Hepatocyte (in vitro differentiated cells): ENCODE measurements around the gene SNRPB. TPM values are rescaled to one million over a fixed set of nuclear protein-coding genes. Genes with fewer than 3 reads are reported as not detected.

Source experiments
- DNase-seq: peaks from one replicate; pipeline ENCODE4 v3.0.0-alpha.2; 2016; ENCODE audit warnings: low spot score
- H2AFZ ChIP-seq: fragments of 200-600 bp; sonication (generic); 2 replicates; pipeline ENCODE4 v1.6.0; 2016; ENCODE audit warnings: antibody characterized with exemption, mild to moderate bottlenecking
- H3K27ac ChIP-seq: fragments of 200-600 bp; sonication (generic); 2 replicates; pipeline ENCODE4 v1.5.1; 2016; ENCODE audit warnings: mild to moderate bottlenecking
- H3K27me3 ChIP-seq: fragments of 200-600 bp; sonication (generic); 2 replicates; pipeline ENCODE4 v1.6.1; 2016
- H3K36me3 ChIP-seq: fragments of 200-600 bp; sonication (generic); replicated peaks from 2 replicates; pipeline ENCODE4 v1.5.1; 2016; ENCODE audit warnings: low read depth; ENCODE audit not compliant: insufficient read depth
- H3K4me1 ChIP-seq: fragments of 200-600 bp; sonication (generic); 2 replicates; pipeline ENCODE4 v1.5.1; 2016; ENCODE audit warnings: mild to moderate bottlenecking, moderate library complexity; ENCODE audit not compliant: insufficient read depth
- H3K4me2 ChIP-seq: fragments of 200-600 bp; sonication (generic); 2 replicates; pipeline ENCODE4 v1.6.0; 2016
- H3K4me3 ChIP-seq: fragments of 200-600 bp; sonication (generic); 2 replicates; pipeline ENCODE4 v1.5.1; 2016; ENCODE audit warnings: mild to moderate bottlenecking
- H3K79me2 ChIP-seq: fragments of 200-600 bp; sonication (generic); 2 replicates; pipeline ENCODE4 v1.6.0; 2017; ENCODE audit warnings: mild to moderate bottlenecking
- H3K9me2 ChIP-seq: fragments of 200-600 bp; sonication (generic); replicated peaks from 2 replicates; pipeline ENCODE4 v1.6.0; 2017; ENCODE audit warnings: mild to moderate bottlenecking; ENCODE audit not compliant: insufficient read depth
- H3K9me3 ChIP-seq: fragments of 200-600 bp; sonication (generic); 2 replicates; pipeline ENCODE4 v1.5.1; 2016; ENCODE audit warnings: low read depth, mild to moderate bottlenecking
- H4K20me1 ChIP-seq: fragments of 200-600 bp; sonication (generic); 2 replicates; pipeline ENCODE4 v1.6.0; 2016; ENCODE audit warnings: mild to moderate bottlenecking; ENCODE audit not compliant: insufficient read depth, poor library complexity, severe bottlenecking
- CTCF ChIP-seq: fragments of 200-600 bp; sonication (generic); IDR thresholded peaks from 2 replicates; pipeline ENCODE4 v1.5.1; 2016; ENCODE audit warnings: antibody characterized with exemption, mild to moderate bottlenecking; ENCODE audit not compliant: poor library complexity
- EZH2 ChIP-seq: fragments of 200-600 bp; sonication (generic); IDR thresholded peaks from 2 replicates; pipeline ENCODE4 v1.6.1; 2016; ENCODE audit warnings: antibody characterized with exemption, mild to moderate bottlenecking, borderline replicate concordance
- EZH2phosphoT487 ChIP-seq: fragments of 200-600 bp; sonication (generic); IDR thresholded peaks from one replicate; pipeline ENCODE4 v1.6.1; 2018; ENCODE audit warnings: antibody characterized with exemption, mild to moderate bottlenecking, low read depth, moderate library complexity; ENCODE audit not compliant: unreplicated experiment, severe bottlenecking
- WGBS: methylation state at CpG from one replicate; pipeline ENCODE4 v1.1.6; 2016; ENCODE audit warnings: low lambda C conversion rate; ENCODE audit errors: missing lambda C conversion rate; 5-methylcytosine and 5-hydroxymethylcytosine counted together
- polyA plus RNA-seq: library from polyadenylated mRNA; unstranded; fragments of >200 nt; fragmentation: Nextera tagmentation; extraction: Ambion mirVana; gene quantifications from 2 replicates; pipeline ENCODE4 v1.2.1, GENCODE V29; 2016
- total RNA-seq: library from RNA; depleted of rRNA; stranded (reverse); fragments of >200 nt; gene quantifications from 2 replicates; pipeline ENCODE4 v1.2.3, GENCODE V29; 2014

SNRPB gene
- total and polyA plus RNA-seq, 2 experiments from 2014 or later: 201 to 219 TPM

- Histone ChIP-seq H4K20me1 (no peaks in the 10 kb centered on the region), H3K27me3 (no peaks in the 10 kb centered on the region), H2AFZ (no peak overlapping the region), H3K9me2 (no peaks in the 10 kb centered on the region), H3K9me3 (no peaks in the 10 kb centered on the region), H3K27ac (no peak overlapping the region), H3K79me2 (no peaks in the 10 kb centered on the region), H3K4me1 (no peaks in the 10 kb centered on the region), H3K4me3 (no peak overlapping the region), H3K36me3 (no peaks in the 10 kb centered on the region), H3K4me2 (no peak overlapping the region)
- 98% methylated on average over 2 of the region's 2 CpGs for WGBS
- TF ChIP-seq CTCF (no peak), EZH2 (no peak), EZH2phosphoT487 (no peak)
- DNase-seq: no peak
These were observed 14.5 kb upstream of the SNRPB start for GRCh38 chr20:2485080-2485479.

- no peaks in the 10 kb centered on the region for H3K27me3 ChIP-seq
- H3K36me3 ChIP-seq: no peaks in the 10 kb centered on the region
- H3K4me2 ChIP-seq: no peak overlapping the region
- no peaks in the 10 kb centered on the region for H3K79me2 ChIP-seq
- DNase-seq: no peak
- H3K9me3 ChIP-seq: no peaks in the 10 kb centered on the region
- TF ChIP-seq EZH2: no peak
- no peak for TF ChIP-seq EZH2phosphoT487
- H3K27ac ChIP-seq: no peak overlapping the region
- H2AFZ ChIP-seq: no peak overlapping the region
- H4K20me1 ChIP-seq: no peaks in the 10 kb centered on the region
- WGBS: 96% methylated on average over 12 of the region's 12 CpGs
- H3K4me1 ChIP-seq: no peaks in the 10 kb centered on the region
- H3K4me3 ChIP-seq: no peak overlapping the region
- no peaks in the 10 kb centered on the region for H3K9me2 ChIP-seq
These were observed 12.9 kb upstream of the SNRPB start for GRCh38 chr20:2483504-2483903.

GRCh38 chr20:2480381-2480780 is 9.8 kb upstream of the SNRPB start:
- TF ChIP-seq EZH2: no peak
- TF ChIP-seq CTCF: no peak
- no peak for TF ChIP-seq EZH2phosphoT487
- 98% methylated on average over 2 of the region's 2 CpGs for WGBS
- H3K27me3 ChIP-seq: no peaks in the 10 kb centered on the region

GRCh38 chr20:2476742-2477615 is 6.4 kb upstream of the SNRPB start:
- TF ChIP-seq EZH2 (no peak), CTCF (no peak), EZH2phosphoT487 (no peak)
- no peaks in the 10 kb centered on the region for H3K9me3 ChIP-seq
- no peaks in the 10 kb centered on the region for H3K79me2 ChIP-seq
- no peak overlapping the region for H2AFZ ChIP-seq
- H4K20me1 ChIP-seq: no peaks in the 10 kb centered on the region
- H3K27ac ChIP-seq: no peak overlapping the region
- H3K4me2 ChIP-seq: no peak overlapping the region
- no peaks in the 10 kb centered on the region for H3K36me3 ChIP-seq
- 84% methylated on average over 5 of the region's 5 CpGs for WGBS
- no peaks in the 10 kb centered on the region for H3K27me3 ChIP-seq
- DNase-seq: no peak
- H3K4me3 ChIP-seq: no peak overlapping the region
- no peaks in the 10 kb centered on the region for H3K9me2 ChIP-seq
- H3K4me1 ChIP-seq: no peaks in the 10 kb centered on the region

More at GRCh38 chr20:2480381-2480780, 9.8 kb upstream of the SNRPB start:
- Histone ChIP-seq H3K9me3 (no peaks in the 10 kb centered on the region), H3K4me3 (no peak overlapping the region), H3K36me3 (no peaks in the 10 kb centered on the region), H3K4me1 (no peaks in the 10 kb centered on the region), H3K79me2 (no peaks in the 10 kb centered on the region), H3K4me2 (no peak overlapping the region), H3K9me2 (no peaks in the 10 kb centered on the region), H2AFZ (no peak overlapping the region), H4K20me1 (no peaks in the 10 kb centered on the region), H3K27ac (no peak overlapping the region)
- no peak for DNase-seq
